Activated T-cell treated with anti-CD3 and anti-CD28 coated beads for 1 hour (primary cell): ENCODE results near the gene CFTR.
"Not testable (repeated sequence)": the region's sequence is repeated elsewhere in the genome, so short reads cannot be mapped to it uniquely, and the experiment has no call there.

ENCODE experiments used
- DNase-seq: peaks from one replicate; pipeline ENCODE4 v3.0.0-alpha.2; 2020; ENCODE audit warnings: low read depth

The CFTR gene

DNA sequence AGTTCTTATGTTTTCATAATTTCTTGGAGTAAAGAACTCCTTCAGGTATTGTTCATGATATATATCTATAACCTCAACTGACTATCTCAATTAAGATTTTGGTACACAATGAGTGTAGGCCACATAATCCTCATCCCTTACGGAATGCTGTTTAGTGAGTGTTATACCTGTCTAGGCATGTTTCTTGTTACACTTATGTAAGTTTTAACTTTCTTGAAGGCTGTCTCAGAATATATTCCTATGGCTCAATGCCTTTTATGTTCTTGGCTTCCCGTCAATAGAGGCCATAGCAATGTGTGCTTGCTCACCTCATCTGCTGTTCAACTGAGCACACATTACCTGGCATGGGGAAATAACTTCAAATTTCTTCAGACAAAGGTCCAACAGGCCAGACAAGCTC lies 208.3 kb downstream of the CFTR start:
- DNase-seq, result no peak

DNA sequence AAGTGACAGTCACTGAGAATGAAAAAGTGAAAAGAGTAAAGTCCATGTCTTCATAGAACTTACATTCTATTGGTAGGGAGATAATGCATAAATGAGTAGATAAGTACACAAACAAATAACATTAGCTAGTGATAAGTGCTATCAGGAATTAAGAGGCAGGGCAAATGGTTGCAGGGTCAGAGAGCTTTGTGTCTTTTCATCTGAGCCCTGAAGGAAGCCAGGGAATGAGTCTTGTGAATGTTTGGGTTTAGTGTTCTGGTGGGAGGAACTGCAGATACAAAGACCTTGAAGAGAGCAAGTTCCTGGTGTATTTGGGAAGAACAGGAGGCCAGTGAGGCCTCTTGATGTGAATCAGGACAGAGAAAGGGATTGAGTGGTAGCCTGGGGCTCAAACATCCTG lies 209.6 kb downstream of the CFTR start:
- no peak for DNase-seq

DNA sequence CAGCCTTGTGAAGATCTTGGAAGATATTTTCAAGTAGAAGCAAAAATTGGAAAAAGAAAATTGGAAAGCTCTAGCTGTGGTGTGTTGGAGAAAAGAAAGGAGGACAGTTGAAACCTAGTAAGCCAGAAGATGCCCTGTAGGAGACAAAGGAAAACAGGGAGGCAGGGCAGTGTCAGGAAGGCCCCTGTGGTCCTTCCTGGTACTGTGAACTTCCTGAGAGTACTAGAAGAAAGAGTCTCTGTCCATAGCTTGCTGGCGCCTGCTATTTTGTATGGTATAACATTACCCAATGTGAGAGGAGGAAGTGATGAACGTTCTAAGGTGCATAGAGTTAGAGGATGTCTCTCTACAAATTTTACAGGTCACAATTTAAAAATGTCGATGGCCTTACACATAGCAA lies 210.3 kb downstream of the CFTR start:
- no peak for DNase-seq

DNA sequence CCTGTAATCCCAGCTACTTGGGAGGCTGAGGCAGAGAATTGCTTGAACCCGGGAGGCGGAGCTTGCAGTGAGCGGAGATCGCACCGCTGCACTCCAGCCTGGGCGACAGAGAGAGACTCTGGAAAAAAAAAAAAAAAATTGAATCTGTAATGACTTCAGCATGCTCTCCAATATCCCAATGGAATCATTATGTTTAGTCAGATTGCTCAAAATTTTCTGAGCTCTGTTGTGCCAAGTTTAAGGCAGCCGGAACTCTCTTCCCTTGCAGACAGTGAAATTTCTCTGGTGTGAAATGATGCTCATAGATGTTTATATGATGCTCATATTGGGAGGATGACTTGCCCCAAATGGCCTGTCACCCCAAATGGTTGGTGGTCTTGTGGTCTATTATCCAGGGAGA lies 212.5 kb downstream of the CFTR start:
- DNase-seq, result no peak

DNA sequence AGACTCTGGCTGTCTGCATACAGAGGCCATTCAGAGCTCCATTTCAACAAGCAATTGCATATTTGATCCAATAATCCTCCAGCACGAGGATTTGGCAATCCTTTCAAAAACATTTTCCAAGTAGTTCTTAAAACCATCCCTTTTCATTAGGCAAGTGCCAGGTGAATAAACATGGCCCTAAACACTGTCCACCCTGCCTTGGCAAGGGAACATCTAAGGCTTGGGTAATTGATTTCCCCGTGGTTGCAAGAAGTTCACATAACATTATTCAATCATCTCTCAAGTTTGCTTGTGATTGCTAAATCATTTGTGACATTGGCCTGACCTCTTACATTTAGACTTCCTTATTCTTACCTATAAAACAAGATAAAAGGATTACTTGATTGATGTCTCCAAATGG lies 218.2 kb downstream of the CFTR start:
- no peak for DNase-seq

DNA sequence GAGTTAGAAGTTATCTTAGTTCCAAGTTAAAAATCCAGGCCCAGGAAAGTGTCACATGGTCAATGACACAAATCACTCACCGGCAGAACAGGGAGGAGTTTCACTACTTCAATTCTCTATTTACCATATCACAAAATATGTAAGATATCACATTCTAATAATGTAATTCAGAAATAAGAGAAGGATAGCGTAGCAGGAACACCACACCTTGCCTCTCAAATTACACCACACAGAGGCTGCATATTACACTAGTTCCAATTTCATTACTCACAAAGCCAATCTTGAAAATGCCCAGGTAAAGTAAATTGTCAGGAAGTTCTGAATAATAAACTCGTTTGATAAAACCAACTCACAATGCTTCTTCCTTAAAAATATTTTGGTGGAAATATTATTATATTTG lies 224.2 kb downstream of the CFTR start:
- no peak for DNase-seq

DNA sequence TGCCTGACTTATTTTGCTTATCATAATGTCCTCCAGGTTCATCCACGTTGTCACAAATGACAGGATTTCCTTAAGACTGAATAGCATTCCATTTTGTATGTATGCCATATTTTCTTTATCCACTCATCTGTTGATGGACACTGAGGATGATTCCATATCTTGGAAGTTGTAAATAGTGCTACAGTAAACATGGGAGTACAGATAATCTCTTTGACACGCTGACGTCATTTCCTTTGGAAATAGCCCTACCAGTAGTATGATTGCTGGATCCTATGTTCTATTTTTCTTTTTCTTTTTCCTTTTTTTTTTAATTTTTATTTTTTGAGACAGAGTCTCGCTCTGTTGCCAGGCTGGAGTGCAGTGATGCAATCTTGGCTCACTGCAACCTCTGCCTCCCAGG lies 225.8 kb downstream of the CFTR start:
- DNase-seq, result no peak

DNA sequence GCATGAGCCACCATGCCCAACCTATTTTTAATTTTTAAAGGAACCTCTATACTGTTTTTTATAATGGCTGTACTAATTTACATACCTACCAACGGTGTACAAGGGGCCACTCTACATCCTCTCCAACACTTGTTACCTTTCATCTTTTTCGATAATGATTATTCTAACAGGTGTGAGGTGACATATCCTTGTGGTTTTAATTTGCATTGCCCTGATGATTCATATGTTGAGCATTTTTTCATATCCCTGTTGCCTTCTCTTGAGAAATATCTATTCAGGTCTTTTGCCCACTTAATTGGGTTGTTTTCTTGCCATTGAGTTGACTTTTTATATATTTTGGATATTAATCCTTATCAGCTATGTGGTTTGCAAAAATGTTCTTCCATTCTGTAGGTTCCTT lies 226.4 kb downstream of the CFTR start:
- DNase-seq, result no peak

DNA sequence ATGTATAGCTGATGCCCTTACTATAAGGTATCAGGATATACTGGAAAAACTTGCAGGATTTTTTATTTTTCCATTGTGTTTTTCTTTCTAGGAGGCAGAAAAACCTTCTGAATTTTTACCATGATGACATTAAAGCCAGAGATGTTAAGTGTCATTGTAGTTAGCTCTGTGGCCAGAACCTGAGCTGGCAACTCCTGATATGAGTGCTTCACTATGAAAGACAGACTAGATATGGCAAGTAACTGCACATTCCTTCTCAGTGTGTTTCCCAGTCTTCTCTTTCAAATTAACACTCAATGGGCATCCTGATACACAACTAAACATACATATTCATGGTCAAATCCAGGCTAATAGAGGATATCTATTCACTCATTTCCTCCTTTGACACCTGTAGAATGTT lies 227.3 kb downstream of the CFTR start:
- no peak for DNase-seq

DNA sequence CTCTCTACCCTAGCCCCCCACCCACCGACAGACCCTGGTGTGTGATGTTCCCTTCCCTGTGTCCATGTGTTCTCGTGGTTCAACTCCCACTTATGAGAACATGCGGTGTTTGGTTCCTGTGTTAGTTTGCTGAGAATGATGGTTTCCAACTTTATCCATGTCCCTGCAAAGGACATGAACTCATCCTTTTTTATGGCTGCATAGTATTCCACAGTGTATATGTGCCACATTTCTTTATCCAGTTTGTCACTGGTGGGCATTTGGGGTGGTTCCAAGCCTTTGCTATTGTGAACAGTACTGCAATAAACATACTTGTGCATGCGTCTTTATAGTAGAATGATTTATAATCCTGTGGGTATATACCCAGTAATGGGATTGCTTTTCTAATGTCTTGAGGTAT lies 228.3 kb downstream of the CFTR start:
- not testable (repeated sequence) for DNase-seq

DNA sequence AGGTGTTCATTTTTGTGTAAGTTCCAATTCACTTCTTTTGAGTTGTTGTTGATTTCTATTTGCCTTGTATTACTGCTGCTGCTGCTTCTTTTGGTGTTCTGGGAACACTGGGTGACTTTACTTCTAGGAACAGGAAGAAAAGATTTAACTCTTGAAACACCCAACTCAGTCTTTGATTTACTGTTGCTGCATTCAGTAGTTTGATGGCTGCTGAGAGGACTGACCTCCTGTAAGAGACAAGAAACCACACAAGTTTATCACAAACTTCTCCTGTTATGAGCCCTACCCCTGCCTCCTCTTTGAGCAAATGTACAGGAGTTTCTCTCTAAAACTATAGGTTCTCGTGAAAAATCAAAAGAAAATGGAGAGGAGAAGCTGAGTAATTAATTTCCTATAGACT lies 231.7 kb downstream of the CFTR start:
- DNase-seq, result no peak

DNA sequence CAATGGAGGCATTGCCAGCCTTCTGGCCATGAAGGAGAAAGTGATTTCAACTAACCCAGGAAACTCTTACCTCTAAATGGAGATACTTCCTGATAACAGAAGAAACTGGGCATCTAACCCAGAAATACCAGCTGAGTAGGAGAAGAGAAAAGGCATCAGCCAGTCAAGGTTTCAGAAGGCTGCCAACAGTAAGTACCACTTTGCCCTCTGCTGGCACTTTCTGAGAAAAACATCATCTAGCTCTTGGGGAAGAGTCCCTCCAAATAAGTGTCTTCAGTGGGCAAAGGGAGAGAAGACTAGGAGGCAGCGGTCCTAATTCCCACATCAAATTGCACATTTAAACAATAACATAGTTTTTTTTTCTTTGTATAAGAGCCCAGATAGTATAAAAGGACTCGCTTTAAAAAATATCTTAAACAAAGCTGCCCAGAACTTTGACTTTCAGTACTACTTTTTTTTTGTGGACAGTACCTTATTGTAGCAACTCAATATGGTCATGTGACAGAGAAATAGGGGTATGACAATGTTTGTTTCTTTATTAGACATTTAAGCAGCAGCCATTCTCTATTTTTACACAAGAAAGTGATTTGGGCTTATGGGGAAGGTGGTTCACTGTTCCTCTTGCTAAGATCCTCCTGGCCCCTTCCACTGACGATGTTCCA lies 236.1 kb downstream of the CFTR start:
- DNase-seq, result no peak

DNA sequence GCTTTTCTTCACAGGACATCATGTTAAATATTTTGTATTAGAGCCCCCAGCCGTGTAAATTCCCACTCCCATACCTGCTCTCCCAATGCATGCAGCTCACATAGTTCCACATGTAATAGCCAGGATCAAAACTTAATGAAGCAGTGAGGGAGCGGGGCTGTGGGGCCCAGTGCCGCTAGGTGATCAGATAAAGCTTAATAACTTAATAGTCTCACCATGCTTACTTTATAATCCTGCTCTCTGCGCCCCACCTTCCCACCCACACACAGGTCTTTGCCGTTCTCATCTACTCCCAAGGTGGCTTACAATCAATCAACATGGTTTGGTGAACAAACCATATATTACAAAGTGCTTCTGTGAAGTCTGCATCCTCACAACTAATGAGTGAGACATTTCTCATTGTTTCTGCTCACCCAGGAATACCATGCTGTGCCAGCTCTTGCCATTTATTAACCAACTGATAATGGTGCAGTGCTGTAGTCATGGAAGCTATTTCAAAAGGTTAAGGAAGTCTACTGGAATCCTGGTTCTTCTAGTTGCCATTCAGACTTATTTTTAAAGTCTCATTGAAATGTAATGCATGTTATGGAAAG lies 237.0 kb downstream of the CFTR start:
- no peak for DNase-seq

DNA sequence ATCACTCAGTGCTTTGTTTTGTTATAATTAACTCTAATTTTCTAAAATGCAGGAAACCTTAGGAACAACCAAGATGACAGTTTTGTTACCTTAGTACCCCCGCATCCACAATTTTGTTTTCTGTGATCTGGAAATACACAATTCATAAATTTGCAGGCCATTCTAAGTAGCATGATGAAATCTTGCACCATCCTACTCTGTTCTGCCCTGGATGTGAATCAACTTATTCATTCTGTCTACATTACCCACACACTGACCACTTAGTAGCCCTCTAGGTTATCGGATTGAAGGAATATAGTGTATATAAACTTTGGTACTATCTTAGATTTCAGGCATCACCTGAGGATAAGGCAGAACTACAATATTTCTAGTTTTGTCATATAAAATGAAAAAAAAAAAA lies 237.5 kb downstream of the CFTR start:
- no peak for DNase-seq
